AG10803 (cell line): ENCODE measurements around the gene ECE2.

Experiments used
- DNase-seq: peaks from one replicate; pipeline ENCODE4 v3.0.0; 2010; ENCODE audit warnings: low read depth
- H3K4me3 ChIP-seq: 2 replicates; pipeline ENCODE4 v1.5.1; 2011; ENCODE audit warnings: mild to moderate bottlenecking, low read length, control low read depth
- CTCF ChIP-seq: conservative IDR thresholded peaks from 2 replicates; pipeline ENCODE4 v1.5.1; 2011; ENCODE audit warnings: mild to moderate bottlenecking, low read length, control low read depth, inconsistent platforms

The ECE2 gene

GRCh38 chr3:184325269-184325668 lies 49.4 kb downstream of the ECE2 start:
- TF ChIP-seq CTCF, result no peak
- no peak overlapping the region for H3K4me3 ChIP-seq
- DNase-seq, result no peak

DNA sequence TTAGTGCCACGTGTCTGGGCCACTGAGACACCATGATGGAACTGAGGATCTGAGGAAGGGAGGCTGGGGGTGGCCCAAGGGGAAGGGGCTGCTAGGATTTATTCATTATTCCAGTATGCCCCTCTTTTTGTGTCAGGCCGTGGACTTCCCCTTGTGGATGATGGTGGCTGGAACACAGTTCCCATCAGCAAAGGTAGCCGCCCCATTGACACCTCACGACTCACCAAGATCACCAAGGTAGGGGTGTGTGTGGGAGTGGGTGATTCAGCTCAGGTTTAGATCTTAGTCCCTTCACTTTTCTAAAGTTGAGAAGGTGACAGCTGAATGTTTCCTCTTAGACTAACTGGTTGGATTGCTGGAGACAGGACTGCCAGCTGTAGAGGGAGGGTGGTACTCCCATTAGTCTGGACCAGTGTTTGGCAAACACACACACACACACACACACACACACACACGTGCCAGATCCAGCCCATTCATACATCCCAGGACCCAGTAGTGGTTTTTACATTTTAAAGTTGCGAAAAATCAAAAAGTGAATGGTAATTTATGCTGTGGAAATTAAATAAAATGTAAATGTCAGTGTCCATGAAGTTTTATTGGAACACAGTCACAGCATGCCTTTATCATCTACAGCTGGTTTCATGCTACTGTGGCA lies 50.0 kb downstream of the ECE2 start:
- no peak for TF ChIP-seq CTCF
- no peak overlapping the region for H3K4me3 ChIP-seq
- no peak for DNase-seq

GRCh38 chr3:184327171-184327570 lies 51.3 kb downstream of the ECE2 start:
- DNase-seq, result no peak

DNA sequence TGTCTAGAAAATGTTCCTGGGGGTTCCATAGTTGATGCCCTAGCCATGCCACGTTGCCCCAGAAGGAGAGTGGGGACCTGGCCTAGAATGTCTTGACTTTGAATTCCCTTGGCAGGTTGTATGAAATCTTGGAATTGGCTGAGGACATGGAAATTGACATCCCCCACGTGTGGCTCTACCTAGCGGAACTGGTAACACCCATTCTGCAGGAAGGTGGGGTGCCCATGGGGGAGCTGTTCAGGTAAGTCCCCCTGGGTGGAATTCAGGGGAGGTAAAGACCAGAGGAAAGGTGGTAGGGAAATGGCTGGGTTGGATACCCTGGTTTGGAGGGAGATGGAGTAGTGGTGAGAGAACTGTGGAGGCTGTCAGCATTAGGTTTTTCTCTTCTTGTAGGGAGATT lies 52.7 kb downstream of the ECE2 start:
- no peak overlapping the region for H3K4me3 ChIP-seq
- no peak for TF ChIP-seq CTCF
- DNase-seq, result no peak

More at GRCh38 chr3:184327171-184327570, 51.3 kb downstream of the ECE2 start:
- no peak overlapping the region for H3K4me3 ChIP-seq
- TF ChIP-seq CTCF, result no peak

GRCh38 chr3:184332370-184333090 lies 56.7 kb downstream of the ECE2 start:
- no peak overlapping the region for H3K4me3 ChIP-seq
- TF ChIP-seq CTCF, result no peak
- peak; percentile 87 for DNase-seq

DNA sequence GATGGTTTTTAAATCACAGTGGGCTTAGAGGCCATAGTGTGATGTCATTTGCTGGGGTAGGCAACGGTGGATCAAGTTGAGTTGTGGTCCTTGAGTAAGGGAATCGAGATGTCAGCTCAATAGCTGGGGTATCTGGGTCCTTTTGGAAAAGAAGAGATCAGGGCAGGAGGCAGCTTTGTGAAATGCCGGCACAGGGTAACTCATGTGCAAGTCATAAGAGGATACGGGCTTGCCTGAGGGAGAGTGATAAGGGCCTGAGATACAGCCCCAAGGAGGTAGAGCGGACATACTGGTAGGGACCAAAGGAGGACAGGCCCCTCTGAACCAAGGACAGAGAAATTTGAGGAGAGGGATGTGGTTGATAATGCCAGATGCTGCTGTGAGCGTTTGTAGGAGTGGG lies 57.4 kb downstream of the ECE2 start:
- no peak overlapping the region for H3K4me3 ChIP-seq
- TF ChIP-seq CTCF, result no peak
- DNase-seq, result no peak

GRCh38 chr3:184333700-184334099 lies 57.9 kb downstream of the ECE2 start:
- DNase-seq, result no peak
- no peak overlapping the region for H3K4me3 ChIP-seq
- TF ChIP-seq CTCF, result no peak
